Stimulated activated CD8-positive, alpha-beta memory T cell treated with anti-CD3 and anti-CD28 coated beads, Interleukin-15, amount 100 ng/mL, for 48 hours (primary cell): ENCODE data around the gene ELAVL1.

Experiments used
- DNase-seq, 2 donors: peaks; one replicate each; pipeline ENCODE4 v3.0.0-alpha.2; 2020; ENCODE audit warnings: low read depth in 2 of 2

Gene ELAVL1

DNA sequence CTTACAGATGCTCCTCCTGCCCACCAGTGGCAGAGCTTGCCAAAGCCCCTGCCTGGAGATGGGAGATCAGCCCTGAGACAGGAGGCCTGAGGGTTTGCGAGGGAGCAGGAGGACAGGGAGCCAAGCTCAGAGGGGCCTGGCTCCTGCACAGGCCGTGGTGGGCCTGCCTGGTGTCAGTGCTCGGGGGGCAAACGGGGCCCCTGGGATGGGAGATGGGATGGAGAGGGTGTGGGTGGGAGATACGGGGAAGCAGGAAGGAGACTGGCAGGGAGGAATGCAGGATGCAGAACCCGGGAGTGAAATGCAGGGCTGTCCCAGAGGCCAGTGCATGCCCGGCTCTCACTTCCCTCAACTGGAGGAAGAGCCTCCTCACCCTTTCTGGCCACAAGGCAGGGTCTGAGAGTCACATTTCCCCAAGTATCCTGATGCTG is 19.9 kb downstream of the ELAVL1 start:
- DNase-seq = no peak

DNA sequence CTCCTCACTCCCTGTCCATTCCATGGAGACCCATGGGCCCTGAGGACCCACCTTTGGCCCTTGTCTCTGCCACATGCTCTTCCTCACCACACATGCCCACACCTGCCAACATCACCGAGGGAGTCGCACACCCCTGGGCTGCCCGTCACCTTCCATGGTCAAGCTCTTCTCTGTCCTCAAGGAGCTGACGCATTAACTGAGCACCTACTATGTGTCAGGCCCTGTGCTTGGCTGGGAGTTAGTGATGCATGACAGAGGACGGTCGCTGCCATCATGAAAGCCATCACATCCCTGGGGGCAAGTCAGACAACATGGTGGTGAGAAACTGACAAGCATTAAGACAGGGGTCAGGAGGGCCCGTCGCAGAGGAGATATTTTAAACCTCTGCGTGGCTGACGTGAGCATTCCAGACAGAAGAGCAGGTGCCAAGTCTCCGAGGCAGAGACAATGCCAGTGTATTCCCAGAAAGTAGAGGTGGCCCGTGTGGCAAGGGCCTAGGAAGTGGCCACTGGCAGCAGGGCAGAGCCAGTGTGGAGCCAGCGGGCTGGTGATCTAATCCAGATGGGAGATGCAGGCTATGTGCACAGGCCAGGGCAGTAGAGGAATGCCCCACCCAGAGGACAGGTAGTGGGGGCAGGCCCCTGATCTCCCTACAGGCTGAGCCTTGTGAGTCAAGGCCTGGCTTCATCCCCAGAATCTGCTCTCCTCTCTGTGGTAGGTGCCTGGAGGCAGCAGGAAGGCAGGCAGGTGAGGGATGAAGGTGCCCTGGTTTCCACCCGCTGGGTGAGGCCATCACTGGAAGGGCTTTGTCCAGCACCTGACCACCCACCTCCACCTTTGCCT is 21.2 kb downstream of the ELAVL1 start:
- no peak for DNase-seq

DNA sequence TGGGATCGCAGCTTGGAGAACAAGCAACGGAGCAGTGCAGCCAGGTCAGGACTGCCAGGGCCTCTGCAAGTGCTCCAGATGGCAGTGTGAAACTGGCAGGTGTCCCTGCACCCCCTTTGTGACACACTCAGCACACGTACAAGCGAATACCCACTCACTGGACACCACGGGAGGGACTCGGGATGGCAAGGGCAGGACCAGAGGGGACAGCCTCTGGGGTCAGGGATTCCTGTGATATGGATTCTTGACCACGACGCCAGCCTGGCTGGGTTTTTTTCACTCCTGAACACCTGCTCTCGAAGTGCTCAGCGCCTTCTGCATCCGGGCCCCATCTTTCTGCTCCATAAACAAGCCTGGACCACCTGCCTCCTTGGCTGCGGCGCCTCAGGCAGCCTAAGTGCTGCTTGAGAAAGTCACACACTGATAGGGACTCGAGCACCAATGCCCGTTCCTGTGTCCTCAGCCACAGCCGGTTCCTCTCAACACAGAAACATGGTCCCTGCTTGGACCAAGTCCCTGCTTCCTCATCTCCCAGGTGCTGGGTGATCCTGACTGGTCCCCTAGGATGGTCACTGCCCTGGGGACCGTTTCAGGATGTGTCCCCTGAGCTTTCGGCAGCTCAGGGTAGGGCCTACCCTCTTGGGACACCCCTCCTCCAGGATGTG is 22.0 kb downstream of the ELAVL1 start:
- DNase-seq = no peak

DNA sequence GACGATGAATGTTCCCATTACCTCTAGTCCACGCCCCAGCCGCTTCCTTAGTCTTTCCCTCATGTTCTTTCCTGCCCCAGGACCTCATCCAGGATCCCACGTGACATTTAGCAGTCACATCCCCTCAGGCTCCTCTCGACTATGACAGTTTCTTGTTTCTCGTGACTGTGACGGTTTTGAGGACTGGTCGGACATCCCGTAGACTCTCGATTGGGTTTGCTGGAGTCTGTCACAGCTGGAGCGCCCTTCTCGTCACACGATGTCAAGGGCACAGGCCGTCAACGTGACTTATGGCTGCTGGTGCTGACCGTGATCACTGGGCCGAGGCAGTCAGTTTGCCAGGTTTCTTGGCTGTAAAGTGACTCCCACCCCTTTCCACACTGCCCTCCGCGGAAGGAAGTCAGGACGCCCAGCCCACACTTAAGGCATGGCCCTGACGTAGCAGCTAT is 22.8 kb downstream of the ELAVL1 start:
- no peak for DNase-seq

DNA sequence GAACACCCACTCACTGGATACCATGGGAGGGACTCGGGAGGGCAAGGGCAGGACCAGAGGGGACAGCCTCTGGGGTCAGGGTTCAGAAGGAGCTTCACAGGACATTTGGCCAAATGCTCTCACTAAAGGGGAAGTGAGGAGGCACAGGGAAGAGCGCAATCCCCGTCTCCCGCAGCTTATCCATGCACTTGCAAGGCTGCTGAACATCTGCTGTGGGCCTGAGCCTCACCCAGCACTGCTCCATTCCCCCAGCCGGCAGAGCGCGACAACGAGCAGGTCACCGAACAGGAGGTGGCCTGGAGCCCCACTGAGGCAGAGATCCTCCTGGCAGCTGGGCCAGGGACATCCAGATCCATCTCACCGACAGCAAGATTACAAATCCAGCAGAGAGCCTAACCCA is 23.3 kb downstream of the ELAVL1 start:
- no peak for DNase-seq

DNA sequence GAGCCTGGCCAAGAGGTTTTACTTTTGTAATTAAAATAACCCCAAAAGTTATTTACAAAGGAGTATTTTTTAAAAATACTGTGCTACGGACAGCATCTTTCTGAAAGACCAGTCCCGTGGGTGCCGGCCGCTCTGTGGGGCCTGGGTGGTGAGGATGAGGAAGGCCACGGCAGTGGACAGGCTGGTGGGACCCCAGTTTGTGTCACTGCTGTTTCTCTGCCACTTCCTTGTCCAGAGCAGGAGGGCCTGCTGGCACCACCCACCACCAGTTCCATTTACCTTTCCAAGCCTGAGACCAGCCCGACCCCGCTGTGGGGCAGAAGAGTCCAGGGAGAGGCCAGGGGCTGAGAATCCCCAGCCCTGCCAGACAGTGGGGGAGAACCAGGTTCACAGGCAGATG is 23.8 kb downstream of the ELAVL1 start:
- no peak for DNase-seq

DNA sequence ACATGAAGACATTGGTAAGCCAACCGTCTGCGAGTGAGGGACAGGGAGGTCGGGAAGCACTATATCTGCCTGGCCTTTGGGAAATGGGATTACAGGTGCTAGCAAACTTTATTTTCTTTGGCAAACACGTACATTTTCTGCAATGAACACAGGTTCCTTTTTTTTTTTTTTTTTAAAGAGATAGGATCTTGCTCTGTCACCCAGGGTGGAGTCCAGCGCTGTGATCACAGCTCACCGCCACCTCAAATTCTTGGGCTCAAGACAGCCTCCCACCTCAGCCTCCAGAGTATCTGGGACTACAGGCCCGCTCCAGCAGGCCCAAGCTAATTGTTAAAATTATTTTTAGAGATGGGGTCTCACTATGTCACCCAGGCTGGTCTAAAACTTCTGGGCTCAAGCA is 24.2 kb downstream of the ELAVL1 start:
- DNase-seq = no peak

DNA sequence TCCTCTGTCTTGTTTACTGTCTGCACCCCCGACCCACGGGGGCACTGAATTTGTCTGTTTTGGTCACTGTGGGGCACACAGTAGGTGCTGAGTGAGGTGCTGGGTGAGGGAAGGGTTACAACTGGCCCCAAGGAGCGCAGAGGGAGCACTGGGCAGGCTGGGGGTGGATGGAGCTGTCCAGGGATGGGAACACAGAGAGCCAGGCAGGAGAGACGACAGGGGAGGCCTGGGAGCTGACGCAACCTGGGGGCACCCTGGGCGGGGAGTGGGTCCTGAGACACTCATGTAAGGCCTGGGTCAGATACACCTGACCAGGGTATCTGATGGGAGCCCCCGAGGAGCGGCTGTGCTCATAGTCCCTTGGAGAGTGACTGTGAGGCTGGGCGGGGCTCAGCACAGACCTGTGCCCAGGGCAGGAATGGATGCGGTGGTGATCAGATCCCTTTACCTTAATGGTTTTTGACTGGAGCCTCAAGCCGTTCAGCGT is 24.8 kb downstream of the ELAVL1 start:
- no peak for DNase-seq

DNA sequence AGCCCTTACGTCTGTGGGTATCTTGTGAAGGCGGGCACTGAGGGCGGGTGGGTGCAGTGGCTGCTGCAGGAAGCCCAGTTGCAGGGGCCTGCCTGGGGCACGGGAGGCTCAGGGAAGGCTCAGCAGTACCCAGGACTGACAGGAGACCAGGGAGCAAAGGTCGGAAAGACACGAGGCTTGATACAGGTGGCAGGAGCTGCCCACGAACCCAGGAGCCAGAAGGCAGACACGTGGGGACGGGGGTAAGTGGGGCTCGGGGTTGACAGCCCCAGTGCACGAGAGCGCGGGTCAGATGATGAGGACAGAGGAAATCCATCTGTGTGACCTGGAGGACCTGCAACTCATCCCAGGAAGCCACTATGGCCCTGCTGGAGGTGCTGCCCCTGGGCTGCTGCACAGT is 25.3 kb downstream of the ELAVL1 start:
- DNase-seq = no peak

DNA sequence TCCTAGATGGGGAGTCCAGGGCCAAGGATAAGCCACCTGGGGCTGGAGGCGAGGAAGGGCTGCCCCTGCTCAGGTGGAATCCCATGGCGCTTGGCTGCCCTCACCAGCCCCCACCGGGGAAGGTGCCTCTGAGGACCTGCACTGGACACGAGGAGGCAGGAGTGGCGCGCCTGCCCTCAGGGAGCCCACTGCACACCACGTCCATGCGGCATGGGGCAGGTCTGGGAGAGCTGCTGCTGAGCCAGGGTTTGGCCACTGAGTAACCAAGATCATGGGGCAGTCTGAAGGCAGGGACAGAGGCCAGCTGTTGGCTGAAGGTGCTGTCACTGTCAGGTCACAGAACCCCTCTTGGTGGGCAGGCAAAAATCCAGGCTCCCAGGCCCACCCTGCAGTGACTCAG is 25.9 kb downstream of the ELAVL1 start:
- no peak for DNase-seq

DNA sequence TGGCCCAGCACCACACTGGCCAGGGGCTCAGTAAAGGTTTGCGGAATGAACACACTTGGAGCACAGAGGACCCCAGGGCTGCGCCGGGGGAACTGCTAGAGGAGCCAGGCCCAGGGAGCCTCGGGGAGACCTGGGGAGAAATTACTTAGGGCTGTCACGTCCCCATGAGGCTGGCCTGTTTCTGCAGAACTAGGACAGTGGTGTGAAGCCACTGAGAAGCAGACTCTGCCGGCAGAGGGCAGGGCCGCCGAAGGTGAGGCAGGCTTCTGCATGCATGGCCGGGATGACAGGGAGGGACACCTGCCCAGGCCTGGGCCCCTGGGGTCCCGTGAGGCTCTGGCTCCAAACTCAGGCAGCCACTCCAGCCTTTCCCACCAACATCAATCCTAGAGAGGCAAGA is 26.4 kb downstream of the ELAVL1 start:
- no peak for DNase-seq

DNA sequence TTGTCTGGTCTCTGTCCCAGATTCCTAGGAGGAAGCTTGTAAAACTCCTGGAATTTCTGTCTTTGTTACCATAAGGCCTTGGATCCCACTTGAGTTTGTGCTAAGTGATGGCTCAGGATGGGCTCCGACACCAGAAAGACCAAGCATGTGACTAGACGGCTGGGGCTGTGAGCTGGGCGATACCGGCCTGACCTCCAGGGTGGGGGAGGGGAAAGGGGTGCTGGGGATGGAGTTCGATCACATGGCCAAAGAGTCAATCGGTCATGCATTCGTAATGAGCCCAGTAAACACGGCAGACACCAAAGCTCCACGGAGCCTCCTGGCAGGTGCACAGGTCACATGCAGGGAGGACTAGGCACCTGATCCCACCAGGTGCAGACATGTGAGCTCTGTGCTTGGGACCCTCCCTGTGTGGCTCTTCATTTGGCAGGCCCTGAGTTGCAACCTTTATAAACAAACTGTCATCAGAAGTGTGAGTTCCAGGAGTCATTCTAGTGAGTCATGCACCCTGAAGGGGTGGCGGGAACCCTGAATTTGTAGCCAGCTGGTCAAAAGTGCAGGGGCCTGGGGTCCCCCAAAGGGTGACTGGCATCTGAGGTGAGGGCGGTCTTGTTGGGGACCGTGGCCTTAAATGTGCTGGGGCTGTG is 27.1 kb downstream of the ELAVL1 start:
- no peak for DNase-seq

DNA sequence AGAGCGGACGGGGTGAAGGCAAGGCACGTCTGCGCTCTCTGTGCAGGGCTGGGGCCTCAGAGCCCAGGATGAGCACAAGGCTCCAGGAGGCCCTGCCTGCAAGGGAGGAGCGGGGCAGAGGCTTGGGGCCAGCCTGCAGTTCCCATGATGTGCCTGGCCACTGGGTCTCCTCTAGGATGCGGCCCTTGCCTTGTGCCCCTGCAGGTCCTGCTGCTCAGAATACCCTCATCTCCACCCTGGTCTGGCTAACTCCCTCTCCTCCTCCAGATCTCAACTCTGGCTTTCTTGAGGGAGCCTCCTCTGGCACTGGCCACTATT is 27.8 kb downstream of the ELAVL1 start:
- no peak for DNase-seq

DNA sequence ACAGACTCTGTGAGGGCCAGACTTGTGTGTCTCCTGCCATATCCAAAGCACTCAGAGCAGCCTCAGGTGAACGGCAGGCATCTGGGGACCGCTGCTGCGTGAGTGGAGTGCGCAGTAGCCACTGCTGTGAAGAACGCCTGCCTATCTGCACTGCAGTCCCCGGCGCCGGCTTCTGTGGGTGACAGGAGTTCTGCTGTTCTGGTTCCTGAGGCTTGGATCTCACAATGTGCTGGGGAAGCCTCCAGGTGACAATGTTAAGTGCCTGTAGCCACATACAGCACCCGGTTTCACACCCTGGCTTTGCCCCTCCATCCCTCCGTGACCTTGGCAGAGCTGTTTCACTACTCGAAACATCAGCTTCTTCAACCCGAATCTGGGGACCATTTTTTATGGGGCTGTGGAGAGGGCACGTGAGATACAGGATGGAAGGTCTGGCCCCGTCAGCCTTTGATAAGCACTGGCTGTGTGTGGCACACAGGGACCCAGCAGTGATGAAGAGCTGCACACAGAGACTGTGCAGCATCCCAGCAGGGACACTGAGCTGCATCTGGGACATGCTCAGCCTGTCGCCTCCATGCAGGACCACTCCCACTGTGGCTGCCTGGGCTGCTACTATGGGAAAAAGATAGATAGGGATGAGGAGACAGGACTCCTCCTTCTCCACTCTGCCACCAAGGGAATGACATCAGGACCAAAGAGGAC is 28.3 kb downstream of the ELAVL1 start:
- no peak for DNase-seq

DNA sequence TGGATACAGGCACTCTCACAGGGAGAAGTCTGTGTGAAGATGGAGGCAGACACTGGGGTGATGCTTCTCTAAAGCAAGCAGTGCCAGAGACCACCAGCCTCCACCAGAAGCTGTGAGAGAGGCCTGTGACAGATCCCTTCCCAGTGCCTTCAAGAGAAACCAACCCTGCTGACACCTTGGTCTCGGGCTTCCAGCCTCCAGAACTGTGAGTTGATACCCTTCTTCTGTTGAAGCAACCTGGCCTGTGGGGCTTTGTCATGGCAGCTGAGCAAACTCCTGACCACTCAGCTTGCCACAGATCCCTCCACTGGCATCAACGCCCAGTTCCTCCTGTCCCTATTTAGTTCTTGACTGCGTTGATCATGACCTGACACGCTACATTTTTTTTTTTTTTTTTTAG is 29.0 kb downstream of the ELAVL1 start:
- DNase-seq = no peak

DNA sequence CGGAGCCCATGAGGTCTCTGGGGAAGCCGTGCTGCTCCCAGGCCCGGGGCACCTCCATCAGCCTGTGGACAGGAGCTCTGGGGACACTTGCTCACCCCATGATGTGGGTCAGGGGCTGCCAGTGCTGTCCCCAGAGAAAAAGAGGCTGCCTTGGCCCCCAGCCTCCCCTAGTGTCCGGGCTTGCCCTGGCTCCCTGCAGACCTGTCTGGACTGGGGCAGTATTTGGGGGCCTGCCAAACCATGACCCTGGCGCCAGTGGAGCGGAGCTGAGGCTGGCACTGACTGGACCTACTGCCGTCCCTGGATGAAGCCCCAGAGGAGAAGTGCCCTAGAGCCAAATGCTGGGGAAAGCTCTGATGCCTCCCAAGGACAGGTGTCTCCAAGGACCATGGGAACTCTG is 30.4 kb downstream of the ELAVL1 start:
- DNase-seq = no peak

DNA sequence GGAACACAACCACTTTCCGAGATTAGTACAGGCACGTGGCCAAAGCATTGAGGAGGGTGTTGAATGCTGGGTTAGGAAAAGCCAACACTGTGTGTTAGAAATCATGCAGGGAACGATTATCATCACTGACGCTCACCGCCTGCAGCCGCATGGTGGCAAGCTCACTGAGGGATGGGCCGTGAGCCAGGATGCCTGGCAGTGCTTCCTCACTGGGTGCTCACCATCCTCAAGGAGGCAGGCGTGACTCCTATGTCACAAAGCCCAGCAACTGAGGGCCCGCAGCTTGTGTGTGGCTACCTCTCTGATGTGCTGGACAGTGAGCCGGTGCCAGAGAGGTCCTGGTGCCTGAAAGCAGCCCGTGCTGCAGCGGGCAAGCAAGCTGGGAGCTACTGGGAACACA is 31.6 kb downstream of the ELAVL1 start:
- no peak for DNase-seq

DNA sequence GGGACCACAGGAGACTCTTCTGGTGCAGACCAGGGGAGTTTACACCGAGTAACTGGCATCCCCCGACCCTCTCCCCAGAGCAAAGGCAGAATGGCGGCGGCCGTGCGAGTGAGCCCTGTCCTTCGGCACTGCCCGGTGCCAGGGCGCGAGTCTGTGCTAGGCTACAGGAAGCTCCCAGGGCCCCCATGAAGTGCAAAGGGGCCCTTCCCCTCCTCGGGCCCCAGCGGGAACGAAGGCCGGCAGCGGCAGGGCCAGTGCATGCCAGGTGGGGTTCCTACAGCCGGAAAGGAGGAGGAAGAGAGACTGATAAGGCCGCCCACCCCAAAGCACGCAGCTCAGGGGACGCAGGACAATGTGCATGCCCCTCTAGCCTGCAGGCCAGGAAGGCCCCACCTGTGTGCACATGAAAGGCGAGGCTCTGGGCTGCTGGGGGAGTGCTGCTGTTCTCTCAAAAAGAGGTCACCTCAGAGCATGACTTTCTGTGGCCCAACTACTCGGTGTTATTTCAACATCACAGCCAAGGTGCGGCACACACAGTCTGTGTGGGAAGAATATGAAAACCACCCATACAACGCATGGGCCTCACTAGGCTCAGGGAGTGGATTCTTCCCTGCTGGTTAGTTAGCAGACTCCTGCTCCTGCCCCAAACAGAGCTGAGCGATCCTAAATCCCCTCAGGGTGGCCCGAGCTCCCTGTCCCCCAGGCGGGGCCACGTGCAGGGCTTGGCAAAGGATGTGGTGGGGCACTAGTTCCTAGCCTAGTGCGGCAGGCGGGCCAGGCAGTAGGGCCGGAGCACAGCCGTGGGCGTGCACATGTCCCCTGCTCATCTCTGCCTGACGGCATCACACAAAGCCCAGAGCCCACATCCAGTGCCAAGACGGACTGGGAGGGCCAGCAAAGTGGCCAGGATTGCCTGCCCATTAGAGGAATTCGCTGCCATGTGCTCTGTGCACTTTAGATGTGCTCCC is 33.6 kb downstream of the ELAVL1 start:
- no peak for DNase-seq

DNA sequence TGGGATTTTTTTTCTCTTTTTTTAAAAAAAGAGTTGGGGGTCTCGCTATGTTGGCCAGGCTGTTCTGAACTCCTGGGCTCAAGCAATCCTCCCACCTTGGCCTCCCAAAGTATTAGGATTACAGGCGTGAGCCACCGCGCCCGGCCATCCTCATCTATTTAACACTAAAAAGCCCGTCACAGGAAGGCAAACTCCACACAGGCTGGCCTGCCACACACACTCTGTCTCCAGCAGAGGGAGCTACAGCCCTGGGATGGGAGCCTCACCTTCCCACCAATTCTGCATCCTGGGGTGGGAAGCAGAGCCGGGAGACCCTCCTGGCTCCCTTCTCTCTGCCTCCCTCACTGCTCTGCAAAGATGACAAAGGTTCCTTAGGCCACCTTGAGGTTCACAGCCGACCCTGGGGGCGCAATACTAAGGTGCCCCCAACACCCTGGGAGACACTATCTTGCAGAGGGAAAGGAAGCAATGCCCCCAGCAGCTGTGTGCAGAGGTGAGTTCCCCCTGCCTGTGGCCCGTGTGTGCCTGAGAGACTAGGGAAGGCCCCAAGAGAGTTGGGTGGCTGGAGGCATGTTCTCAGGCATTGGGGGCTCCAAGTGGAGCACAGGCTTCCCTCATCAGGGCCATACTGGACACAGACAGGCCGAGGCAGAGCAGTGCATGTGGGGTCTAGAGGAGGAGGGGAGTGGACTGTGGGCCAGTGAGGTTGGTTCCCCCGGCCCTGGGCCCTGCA is 34.6 kb downstream of the ELAVL1 start:
- DNase-seq = no peak

DNA sequence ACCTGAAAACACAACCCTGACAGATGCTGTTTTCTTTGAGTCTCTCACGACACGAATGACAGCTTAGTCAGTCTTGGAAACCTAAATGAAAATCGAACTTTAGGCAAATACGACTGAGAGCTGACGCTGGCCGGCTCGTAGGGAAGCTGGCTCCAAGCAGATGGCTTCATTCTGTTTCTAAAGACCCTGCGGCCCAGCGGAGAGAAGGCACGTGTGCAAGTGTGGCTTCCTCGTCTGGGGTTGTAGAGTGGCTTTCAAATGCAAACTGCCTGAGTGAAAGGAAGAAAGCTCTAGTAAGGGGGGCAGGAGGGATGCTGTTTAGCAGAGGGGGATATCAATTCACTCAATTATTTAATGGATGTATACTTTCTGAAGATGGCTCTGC is 35.9 kb downstream of the ELAVL1 start:
- DNase-seq = no peak
